ENCODE results near the gene APBA2. TPM values are rescaled to one million over a fixed set of nuclear protein-coding genes. Genes with fewer than 3 reads are reported as not detected.

Gene APBA2
- total RNA-seq, 1 donor from 2014 or later: 35.8 TPM

DNA sequence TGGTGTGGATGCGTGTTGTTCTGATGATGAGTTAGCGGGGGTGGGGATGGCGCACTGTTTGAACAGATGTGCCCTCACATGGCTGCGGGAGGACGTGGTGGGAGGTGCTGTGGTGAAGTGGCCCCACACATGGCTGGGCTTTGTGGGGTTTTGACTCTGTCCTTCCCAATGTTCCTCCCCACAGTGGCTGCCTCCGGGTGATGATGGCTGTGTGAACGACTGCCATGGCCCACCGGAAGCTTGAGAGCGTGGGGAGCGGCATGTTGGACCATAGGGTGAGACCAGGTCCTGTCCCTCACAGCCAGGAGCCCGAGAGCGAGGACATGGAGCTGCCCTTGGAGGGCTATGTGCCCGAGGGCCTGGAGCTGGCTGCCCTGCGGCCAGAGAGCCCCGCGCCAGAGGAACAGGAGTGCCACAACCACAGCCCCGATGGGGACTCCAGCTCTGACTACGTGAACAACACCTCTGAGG lies 167.9 kb downstream of the APBA2 start:
- peaks cover 2% of the 10 kb centered on the region for H4K20me1 ChIP-seq (ENCODE audit: low read depth)
- no peak overlapping the region for H3K27ac ChIP-seq
- H3K9me3 Mint-ChIP-seq: peaks cover 24% of the 10 kb centered on the region
- H3K4me2 ChIP-seq: no peak overlapping the region
- H3K4me3 Mint-ChIP-seq: no peak overlapping the region
- H3K36me3 Mint-ChIP-seq: peaks cover 25% of the 10 kb centered on the region
- H3K4me1 Mint-ChIP-seq: peaks cover 13% of the 10 kb centered on the region
- H3K79me2 ChIP-seq (ENCODE audit: low read depth): peaks cover 6% of the 10 kb centered on the region
- H3K4me1 ChIP-seq: no peaks in the 10 kb centered on the region
- no peak overlapping the region for H3K27ac Mint-ChIP-seq
- no peaks in the 10 kb centered on the region for H3K9me3 ChIP-seq (ENCODE audit: low read depth)
- H2AFZ ChIP-seq (replicated peaks): no peak overlapping the region
- no peaks in the 10 kb centered on the region for H3K27me3 ChIP-seq
- TF ChIP-seq EZH2 (IDR thresholded peaks at IDR 0.05) (no peak), EZH2phosphoT487 (IDR thresholded peaks at IDR 0.05) (no peak)
- TF ChIP-seq, protein P1, sequence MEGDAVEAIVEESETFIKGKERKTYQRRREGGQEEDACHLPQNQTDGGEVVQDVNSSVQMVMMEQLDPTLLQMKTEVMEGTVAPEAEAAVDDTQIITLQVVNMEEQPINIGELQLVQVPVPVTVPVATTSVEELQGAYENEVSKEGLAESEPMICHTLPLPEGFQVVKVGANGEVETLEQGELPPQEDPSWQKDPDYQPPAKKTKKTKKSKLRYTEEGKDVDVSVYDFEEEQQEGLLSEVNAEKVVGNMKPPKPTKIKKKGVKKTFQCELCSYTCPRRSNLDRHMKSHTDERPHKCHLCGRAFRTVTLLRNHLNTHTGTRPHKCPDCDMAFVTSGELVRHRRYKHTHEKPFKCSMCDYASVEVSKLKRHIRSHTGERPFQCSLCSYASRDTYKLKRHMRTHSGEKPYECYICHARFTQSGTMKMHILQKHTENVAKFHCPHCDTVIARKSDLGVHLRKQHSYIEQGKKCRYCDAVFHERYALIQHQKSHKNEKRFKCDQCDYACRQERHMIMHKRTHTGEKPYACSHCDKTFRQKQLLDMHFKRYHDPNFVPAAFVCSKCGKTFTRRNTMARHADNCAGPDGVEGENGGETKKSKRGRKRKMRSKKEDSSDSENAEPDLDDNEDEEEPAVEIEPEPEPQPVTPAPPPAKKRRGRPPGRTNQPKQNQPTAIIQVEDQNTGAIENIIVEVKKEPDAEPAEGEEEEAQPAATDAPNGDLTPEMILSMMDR (IDR thresholded peaks at IDR 0.05): no peak
- H3K4me3 ChIP-seq: no peak overlapping the region
- H3K9ac ChIP-seq: no peak overlapping the region
- no peaks in the 10 kb centered on the region for H3F3A ChIP-seq (ENCODE audit: low read depth)
- peaks cover 3% of the 10 kb centered on the region for H3K27me3 Mint-ChIP-seq (ENCODE audit: insufficient read depth, low read depth)
- H3K36me3 ChIP-seq: no peaks in the 10 kb centered on the region
- no peak for DNase-seq (ENCODE audit: low spot score)

DNA sequence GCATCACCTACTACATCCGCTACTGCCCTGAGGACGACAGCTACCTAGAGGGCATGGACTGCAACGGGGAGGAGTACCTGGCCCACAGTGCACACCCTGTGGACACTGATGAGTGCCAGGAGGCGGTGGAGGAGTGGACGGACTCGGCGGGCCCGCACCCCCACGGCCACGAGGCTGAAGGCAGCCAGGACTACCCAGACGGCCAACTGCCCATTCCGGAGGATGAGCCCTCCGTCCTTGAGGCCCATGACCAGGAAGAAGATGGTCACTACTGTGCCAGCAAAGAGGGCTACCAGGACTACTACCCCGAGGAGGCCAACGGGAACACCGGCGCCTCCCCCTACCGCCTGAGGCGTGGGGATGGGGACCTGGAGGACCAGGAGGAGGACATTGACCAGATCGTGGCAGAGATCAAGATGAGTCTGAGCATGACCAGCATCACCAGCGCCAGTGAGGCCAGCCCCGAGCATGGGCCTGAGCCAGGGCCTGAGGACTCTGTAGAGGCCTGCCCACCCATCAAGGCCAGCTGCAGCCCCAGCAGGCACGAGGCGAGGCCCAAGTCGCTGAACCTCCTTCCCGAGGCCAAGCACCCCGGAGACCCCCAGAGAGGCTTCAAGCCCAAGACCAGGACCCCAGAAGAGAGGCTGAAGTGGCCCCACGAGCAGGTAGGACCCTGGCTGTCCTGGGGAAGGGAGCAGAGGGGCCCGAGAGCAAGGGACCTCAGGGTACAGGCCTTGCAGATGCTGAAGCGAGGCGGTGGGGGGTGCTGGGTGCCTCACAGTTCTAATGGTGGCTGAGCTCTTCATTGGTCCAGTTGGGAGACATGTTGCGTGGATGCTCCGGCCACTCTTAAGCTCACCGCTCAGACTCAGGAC lies 168.6 kb downstream of the APBA2 start:
- Mint-ChIP-seq H3K4me3 (no peak overlapping the region), H3K4me1 (peaks cover 13% of the 10 kb centered on the region), H3K27me3 (ENCODE audit: insufficient read depth, low read depth) (peaks cover 2% of the 10 kb centered on the region), H3K36me3 (peaks cover 27% of the 10 kb centered on the region), H3K9me3 (peaks cover 24% of the 10 kb centered on the region), H3K27ac (no peak overlapping the region)
- Histone ChIP-seq H3K4me1 (no peaks in the 10 kb centered on the region), H3F3A (ENCODE audit: low read depth) (no peaks in the 10 kb centered on the region), H3K9ac (no peak overlapping the region), H2AFZ (replicated peaks) (no peak overlapping the region), H3K79me2 (ENCODE audit: low read depth) (peaks cover 6% of the 10 kb centered on the region), H3K27me3 (no peaks in the 10 kb centered on the region), H3K4me3 (no peak overlapping the region), H3K36me3 (no peaks in the 10 kb centered on the region), H4K20me1 (ENCODE audit: low read depth) (peaks cover 2% of the 10 kb centered on the region), H3K9me3 (ENCODE audit: low read depth) (no peaks in the 10 kb centered on the region), H3K4me2 (no peak overlapping the region), H3K27ac (no peak overlapping the region)
- TF ChIP-seq, protein P1 (IDR thresholded peaks at IDR 0.05): no peak
- no peak for TF ChIP-seq EZH2phosphoT487 (IDR thresholded peaks at IDR 0.05)
- TF ChIP-seq EZH2 (IDR thresholded peaks at IDR 0.05): no peak
- DNase-seq (ENCODE audit: low spot score): no peak

DNA sequence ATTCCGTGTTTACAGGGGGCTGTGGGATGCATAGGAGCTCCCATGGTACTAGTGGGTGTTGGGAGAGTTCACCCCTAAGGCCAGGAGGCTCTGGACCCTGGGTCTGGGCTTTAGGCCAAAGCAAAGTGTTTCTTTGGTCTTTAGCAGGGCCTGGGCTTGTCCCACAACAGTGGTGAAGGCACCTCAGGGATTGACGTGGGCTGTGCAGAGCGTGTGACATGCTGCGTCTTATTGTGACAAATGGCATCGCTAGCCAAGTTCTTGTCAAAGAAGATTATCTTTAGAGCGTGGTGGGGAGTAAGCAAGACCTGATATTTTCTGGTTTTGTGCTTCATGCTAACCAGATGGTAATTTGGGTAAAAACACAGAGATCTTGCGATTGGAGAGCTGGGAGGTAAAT lies 170.1 kb downstream of the APBA2 start:
- Histone ChIP-seq H3F3A (ENCODE audit: low read depth) (no peaks in the 10 kb centered on the region), H3K4me3 (no peak overlapping the region), H3K9me3 (ENCODE audit: low read depth) (no peaks in the 10 kb centered on the region), H3K4me2 (no peak overlapping the region), H3K27me3 (no peaks in the 10 kb centered on the region), H3K4me1 (no peaks in the 10 kb centered on the region), H3K9ac (no peak overlapping the region), H3K79me2 (ENCODE audit: low read depth) (peaks cover 6% of the 10 kb centered on the region), H3K27ac (no peak overlapping the region), H3K36me3 (no peaks in the 10 kb centered on the region), H4K20me1 (ENCODE audit: low read depth) (peaks cover 2% of the 10 kb centered on the region), H2AFZ (replicated peaks) (no peak overlapping the region)
- no peak overlapping the region for H3K4me3 Mint-ChIP-seq
- H3K27ac Mint-ChIP-seq: no peak overlapping the region
- H3K4me1 Mint-ChIP-seq: peaks cover 16% of the 10 kb centered on the region
- peaks cover 2% of the 10 kb centered on the region for H3K27me3 Mint-ChIP-seq (ENCODE audit: insufficient read depth, low read depth)
- peaks cover 26% of the 10 kb centered on the region for H3K36me3 Mint-ChIP-seq
- DNase-seq (ENCODE audit: low spot score): no peak
- peaks cover 29% of the 10 kb centered on the region for H3K9me3 Mint-ChIP-seq
- TF ChIP-seq EZH2phosphoT487 (IDR thresholded peaks at IDR 0.05) (no peak), EZH2 (IDR thresholded peaks at IDR 0.05) (no peak)
- TF ChIP-seq, protein P1 (IDR thresholded peaks at IDR 0.05): no peak
